ENCODE results near the gene FBXW11. TPM values are rescaled to one million over a fixed set of nuclear protein-coding genes. Genes with fewer than 3 reads are reported as not detected.
A peak's percentile ranks its signal among the peaks of the same experiment; 100 is the strongest.

FBXW11 gene
- 10 to 100 TPM; 31.2 to 50.4 TPM for total RNA-seq

GRCh38 chr5:172006321-172007174 is at the start of gene FBXW11:
FBXW11 (minus strand) TSS chr5:172006638; CDS start chr5:172006502, 136 bp downstream.
- H3K27ac Mint-ChIP-seq, result peak within 1 kb of the TSS; percentile 98
- peak; percentile 89 for ATAC-seq
- no peaks in the 10 kb centered on the region for H3K27me3 Mint-ChIP-seq
- DNase-seq, result peak; percentile 98
- H3K36me3 Mint-ChIP-seq, result peaks cover 7% of the 10 kb centered on the region
- H3K4me1 Mint-ChIP-seq, result peaks cover 47% of the 10 kb centered on the region
- H3K9me3 Mint-ChIP-seq (ENCODE audit: low read depth), result no peaks in the 10 kb centered on the region
- peak within 1 kb of the TSS; percentile 95 for H3K4me3 Mint-ChIP-seq
- CTCF ChIA-PET, result interaction anchor here (0.9 to 7.0 kb wide), 21 partner anchors 9 to 587 kb away, joined by 3 to 34 read pairs (median 5); partner anchors contain the start of genes FGF18 and STK10

- H3K9me3 Mint-ChIP-seq (ENCODE audit: low read depth), result no peaks in the 10 kb centered on the region
- peaks cover 2% of the 10 kb centered on the region for H3K4me1 Mint-ChIP-seq
- ATAC-seq (no peak), DNase-seq (no peak)
- H3K4me3 Mint-ChIP-seq, result no peak overlapping the region
- no peaks in the 10 kb centered on the region for H3K27me3 Mint-ChIP-seq
- H3K27ac Mint-ChIP-seq, result no peak overlapping the region
- H3K36me3 Mint-ChIP-seq, result peaks cover 68% of the 10 kb centered on the region
- CTCF ChIA-PET, result interaction anchor here (1.2 kb wide), 2 partner anchors 8 to 34 kb away, joined by 3 read pairs; no protein-coding TSS in a partner anchor
These were observed 49.6 kb upstream of the FBXW11 start for GRCh38 chr5:172055996-172056395.

DNA sequence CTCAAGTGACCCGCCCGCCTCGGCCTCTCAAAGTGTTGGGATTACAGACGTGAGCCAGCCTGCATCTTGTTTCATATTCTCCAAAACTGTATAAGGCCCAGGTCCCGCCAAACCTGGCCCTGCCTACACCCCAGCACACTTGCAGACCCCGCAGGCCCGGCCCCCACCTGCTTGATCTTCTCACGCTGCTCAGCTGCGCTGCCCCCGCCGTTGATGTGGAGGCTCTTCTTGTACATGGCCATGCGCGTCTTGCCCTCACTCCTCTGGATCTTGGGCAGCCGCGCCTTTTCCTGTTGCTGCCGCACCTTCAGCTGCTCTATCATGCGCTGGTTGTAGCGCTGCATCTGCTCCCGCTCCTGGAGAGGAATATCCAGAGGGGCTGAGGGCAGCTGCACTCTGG is 49.0 kb upstream of the FBXW11 start:
- ATAC-seq (no peak), DNase-seq (no peak)
- peaks cover 68% of the 10 kb centered on the region for H3K36me3 Mint-ChIP-seq
- no peaks in the 10 kb centered on the region for H3K27me3 Mint-ChIP-seq
- no peak overlapping the region for H3K4me3 Mint-ChIP-seq
- CTCF ChIA-PET, result interaction anchor here (1.2 kb wide), 1 partner anchor 9 kb away, joined by 3 read pairs; no protein-coding TSS in a partner anchor
- H3K4me1 Mint-ChIP-seq, result peaks cover 2% of the 10 kb centered on the region
- peak overlapping the region; percentile 40 for H3K27ac Mint-ChIP-seq
- no peaks in the 10 kb centered on the region for H3K9me3 Mint-ChIP-seq (ENCODE audit: low read depth)

DNA sequence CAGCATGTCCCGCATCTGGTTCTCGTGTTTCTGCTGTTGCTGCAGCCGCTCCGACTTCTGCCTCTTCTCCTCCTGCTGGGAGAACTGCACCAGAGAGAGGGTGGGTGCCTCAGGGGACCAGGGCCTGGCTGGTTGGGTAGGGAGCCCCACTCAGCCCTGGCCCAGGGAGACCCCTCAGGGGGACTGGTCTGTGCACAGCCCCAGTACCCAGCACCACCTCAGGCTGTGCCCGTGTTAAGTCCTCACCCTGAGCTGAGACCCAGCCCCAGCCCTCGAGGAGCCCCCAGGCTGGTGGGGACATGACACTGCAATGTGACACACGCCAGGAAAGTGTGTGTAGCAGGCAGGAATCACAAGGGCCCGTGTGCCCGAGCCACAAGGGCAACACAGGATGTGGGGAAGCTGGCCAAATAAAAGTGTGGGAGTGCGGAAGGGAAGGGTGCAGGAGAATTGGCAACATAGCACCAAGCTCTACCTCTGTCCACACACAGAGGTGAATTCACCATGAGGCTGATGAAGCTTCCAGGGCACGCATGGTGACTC is 48.2 kb upstream of the FBXW11 start:
- H3K36me3 Mint-ChIP-seq, result peaks cover 69% of the 10 kb centered on the region
- no peak overlapping the region for H3K27ac Mint-ChIP-seq
- DNase-seq (no peak), ATAC-seq (no peak)
- no peaks in the 10 kb centered on the region for H3K27me3 Mint-ChIP-seq
- CTCF ChIA-PET, result interaction anchor here (0.5 kb wide), 1 partner anchor 714 kb away, joined by 4 read pairs; no protein-coding TSS in a partner anchor
- H3K4me3 Mint-ChIP-seq, result no peak overlapping the region
- H3K9me3 Mint-ChIP-seq (ENCODE audit: low read depth), result no peaks in the 10 kb centered on the region
- peaks cover 2% of the 10 kb centered on the region for H3K4me1 Mint-ChIP-seq

- no peak for ATAC-seq
- no peak for DNase-seq
- no peaks in the 10 kb centered on the region for H3K9me3 Mint-ChIP-seq (ENCODE audit: low read depth)
- H3K36me3 Mint-ChIP-seq, result peaks cover 74% of the 10 kb centered on the region
- H3K4me1 Mint-ChIP-seq, result peaks cover 2% of the 10 kb centered on the region
- no peaks in the 10 kb centered on the region for H3K27me3 Mint-ChIP-seq
- CTCF ChIA-PET, result interaction anchor here (1.3 kb wide), 1 partner anchor 136 kb away, joined by 3 read pairs; no protein-coding TSS in a partner anchor
- H3K27ac Mint-ChIP-seq, result no peak overlapping the region
- H3K4me3 Mint-ChIP-seq, result no peak overlapping the region
These were observed 46.2 kb upstream of the FBXW11 start for GRCh38 chr5:172052450-172053236.

DNA sequence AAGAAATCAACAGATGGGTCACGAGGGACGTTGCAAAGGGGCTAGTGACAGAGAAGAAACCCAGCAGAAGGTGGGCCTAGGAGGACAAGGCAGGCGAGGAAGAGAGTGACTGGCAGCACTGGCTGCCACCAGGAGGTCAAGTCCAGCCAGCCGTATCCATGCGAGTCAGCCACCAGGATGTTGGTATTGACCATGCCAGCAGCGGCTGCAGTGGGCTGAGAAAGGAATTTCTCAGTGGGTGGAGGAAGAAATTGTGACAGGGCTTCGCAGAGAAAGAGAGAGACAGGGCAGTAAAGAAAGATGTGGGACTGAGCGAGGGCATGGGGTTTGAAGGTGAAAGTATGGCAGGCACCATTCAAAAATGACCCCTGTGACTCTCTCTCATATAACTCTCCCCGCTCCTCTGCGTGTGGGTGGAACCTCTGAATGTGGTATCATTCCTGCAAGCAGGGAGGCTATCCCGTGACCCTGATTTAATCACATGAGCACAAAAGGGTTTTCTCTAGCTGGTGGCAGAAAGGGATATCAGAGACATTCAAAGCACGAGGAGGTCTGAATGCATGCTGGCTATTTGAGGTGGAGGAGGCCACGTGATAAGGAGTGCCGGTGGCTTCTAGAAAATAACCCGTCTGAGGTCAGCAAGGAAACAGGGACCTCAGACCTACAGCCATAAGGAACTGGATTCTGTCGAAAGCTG is 45.4 kb upstream of the FBXW11 start:
- Mint-ChIP-seq H3K27ac (no peak overlapping the region), H3K27me3 (no peaks in the 10 kb centered on the region), H3K36me3 (peaks cover 72% of the 10 kb centered on the region), H3K9me3 (ENCODE audit: low read depth) (no peaks in the 10 kb centered on the region), H3K4me3 (no peak overlapping the region), H3K4me1 (peaks cover 2% of the 10 kb centered on the region)
- CTCF ChIA-PET, result no interaction called here
- DNase-seq (no peak), ATAC-seq (no peak)

GRCh38 chr5:172050080-172050479 is 43.6 kb upstream of the FBXW11 start:
- no peak for ATAC-seq
- H3K4me3 Mint-ChIP-seq, result no peak overlapping the region
- H3K9me3 Mint-ChIP-seq (ENCODE audit: low read depth), result no peaks in the 10 kb centered on the region
- CTCF ChIA-PET, result no interaction called here
- no peaks in the 10 kb centered on the region for H3K4me1 Mint-ChIP-seq
- H3K36me3 Mint-ChIP-seq, result peaks cover 65% of the 10 kb centered on the region
- H3K27me3 Mint-ChIP-seq, result no peaks in the 10 kb centered on the region
- H3K27ac Mint-ChIP-seq, result no peak overlapping the region
- DNase-seq, result no peak

GRCh38 chr5:172049226-172049796 is 42.9 kb upstream of the FBXW11 start:
- DNase-seq (no peak), ATAC-seq (no peak)
- Mint-ChIP-seq H3K4me3 (no peak overlapping the region), H3K9me3 (ENCODE audit: low read depth) (no peaks in the 10 kb centered on the region), H3K27ac (peak overlapping the region; percentile 16), H3K27me3 (no peaks in the 10 kb centered on the region), H3K36me3 (peaks cover 65% of the 10 kb centered on the region), H3K4me1 (no peaks in the 10 kb centered on the region)
- CTCF ChIA-PET, result interaction anchor here (1.4 kb wide), 1 partner anchor 244 kb away, joined by 3 read pairs; no protein-coding TSS in a partner anchor

DNA sequence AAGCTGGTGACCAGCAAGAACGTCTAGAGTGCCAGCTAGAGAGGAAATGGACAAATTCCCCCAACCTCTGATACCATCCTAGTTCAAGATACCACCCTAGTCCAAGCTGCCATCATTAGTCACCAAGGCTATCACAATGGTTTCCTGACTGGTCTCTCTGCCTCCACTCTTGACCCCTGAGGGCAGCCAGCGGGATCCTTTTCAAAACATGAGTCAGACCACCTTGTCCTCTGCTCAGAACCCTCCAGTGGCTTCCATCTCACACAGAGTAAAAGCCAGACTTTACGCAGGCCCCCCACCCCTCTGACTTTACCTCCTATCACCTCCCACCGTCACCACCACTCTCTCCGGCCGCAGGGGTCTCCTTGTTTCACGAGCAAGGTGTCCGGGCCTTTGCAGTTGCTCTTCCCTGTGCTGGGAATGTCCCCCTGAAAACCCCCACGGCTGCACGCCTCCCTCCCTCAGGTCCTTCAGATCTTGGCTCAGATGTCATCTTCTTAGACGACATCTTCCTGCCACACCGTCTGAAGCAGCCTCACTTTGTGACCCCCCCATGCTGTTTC is 42.2 kb upstream of the FBXW11 start:
- H3K4me1 Mint-ChIP-seq, result no peaks in the 10 kb centered on the region
- H3K4me3 Mint-ChIP-seq, result no peak overlapping the region
- H3K27ac Mint-ChIP-seq, result peak overlapping the region; percentile 16
- ATAC-seq, result no peak
- no peaks in the 10 kb centered on the region for H3K9me3 Mint-ChIP-seq (ENCODE audit: low read depth)
- H3K27me3 Mint-ChIP-seq, result no peaks in the 10 kb centered on the region
- no peak for DNase-seq
- H3K36me3 Mint-ChIP-seq, result peaks cover 65% of the 10 kb centered on the region
- CTCF ChIA-PET, result interaction anchor here (1.4 kb wide), 1 partner anchor 245 kb away, joined by 3 read pairs; no protein-coding TSS in a partner anchor

GRCh38 chr5:172048170-172048422 is 41.7 kb upstream of the FBXW11 start:
- Mint-ChIP-seq H3K27me3 (no peaks in the 10 kb centered on the region), H3K4me3 (no peak overlapping the region), H3K36me3 (peaks cover 62% of the 10 kb centered on the region), H3K27ac (no peak overlapping the region), H3K4me1 (no peaks in the 10 kb centered on the region), H3K9me3 (ENCODE audit: low read depth) (no peaks in the 10 kb centered on the region)
- ATAC-seq (no peak), DNase-seq (no peak)
- CTCF ChIA-PET, result interaction anchor here (1.4 kb wide), 2 partner anchors 136 to 245 kb away, joined by 3 read pairs; no protein-coding TSS in a partner anchor

GRCh38 chr5:172046593-172046992 is 40.2 kb upstream of the FBXW11 start:
- DNase-seq (no peak), ATAC-seq (no peak)
- CTCF ChIA-PET, result interaction anchor here (0.7 to 1.4 kb wide), 2 partner anchors 134 to 572 kb away, joined by 3 read pairs; no protein-coding TSS in a partner anchor
- no peaks in the 10 kb centered on the region for H3K4me1 Mint-ChIP-seq
- no peak overlapping the region for H3K4me3 Mint-ChIP-seq
- no peaks in the 10 kb centered on the region for H3K27me3 Mint-ChIP-seq
- H3K36me3 Mint-ChIP-seq, result peaks cover 51% of the 10 kb centered on the region
- H3K9me3 Mint-ChIP-seq (ENCODE audit: low read depth), result no peaks in the 10 kb centered on the region
- H3K27ac Mint-ChIP-seq, result no peak overlapping the region

DNA sequence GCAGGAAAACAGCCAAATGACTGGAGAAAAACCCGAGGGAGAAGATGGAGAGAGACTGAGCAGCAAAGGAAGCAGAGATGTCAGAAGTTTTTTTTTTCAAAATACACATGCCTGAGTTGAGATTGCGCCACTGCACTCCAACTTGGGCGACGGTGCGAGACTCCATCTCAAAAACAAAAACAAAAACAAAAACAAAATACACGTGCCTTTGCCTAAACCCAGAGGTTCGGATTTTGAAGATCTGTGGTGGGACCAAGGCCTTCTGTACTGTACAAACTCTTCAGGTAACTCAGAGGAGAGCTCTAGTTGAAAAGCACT is 38.8 kb upstream of the FBXW11 start:
- CTCF ChIA-PET, result interaction anchor here (1.1 to 1.6 kb wide), 2 partner anchors 36 to 133 kb away, joined by 3 read pairs; no protein-coding TSS in a partner anchor
- no peaks in the 10 kb centered on the region for H3K9me3 Mint-ChIP-seq (ENCODE audit: low read depth)
- no peaks in the 10 kb centered on the region for H3K27me3 Mint-ChIP-seq
- peaks cover 42% of the 10 kb centered on the region for H3K36me3 Mint-ChIP-seq
- no peak for ATAC-seq
- no peak overlapping the region for H3K27ac Mint-ChIP-seq
- DNase-seq, result no peak
- no peaks in the 10 kb centered on the region for H3K4me1 Mint-ChIP-seq
- H3K4me3 Mint-ChIP-seq, result no peak overlapping the region
